Mucosa of descending colon (tissue), 3 donors: ENCODE results near the gene SYNE2. TPM values are rescaled to one million over a fixed set of nuclear protein-coding genes. Genes with fewer than 3 reads are reported as not detected.

ENCODE experiments used
- ATAC-seq: fragments of 200-7000 bp; cut with Tn5 transposase; one replicate; pipeline ENCODE4 v1.9.1; 2020; ENCODE audit warnings: mild to moderate bottlenecking, moderate library complexity
- DNase-seq, 3 donors: peaks; one replicate each; pipeline ENCODE4 v3.0.0-alpha.2; 2020
- H3K36me3 ChIP-seq: fragments of 200-600 bp; one replicate; pipeline ENCODE4 v1.8.0; 2021; ENCODE audit warnings: low read depth, mild to moderate bottlenecking
- H3K4me1 ChIP-seq: fragments of 200-600 bp; one replicate; pipeline ENCODE4 v1.8.0; 2021; ENCODE audit warnings: low read depth, mild to moderate bottlenecking
- H3K4me3 ChIP-seq: fragments of 200-600 bp; one replicate; pipeline ENCODE4 v1.8.0; 2021; ENCODE audit warnings: mild to moderate bottlenecking
- H3K9me3 ChIP-seq: fragments of 200-600 bp; one replicate; pipeline ENCODE4 v1.8.0; 2021; ENCODE audit warnings: mild to moderate bottlenecking
- intact Hi-C, 2 donors: fragments of 100-400 bp; cut with DNase I in 1 of 2; cut with micrococcal nuclease in 1 of 2; formaldehyde crosslinking; loops; one replicate each; pipeline versions ENCODE4 v1.11.0 to v1.11.1; 2022; cut with DNase I, micrococcal nuclease
- total RNA-seq, 3 donors: library from RNA; stranded (reverse); fragmentation: NEBNext Ultra II Directional in 2 of 3; extraction: Animal tissue kit (Norgen Biotek cat#: 25700) in 2 of 3; gene quantifications; one replicate each; pipeline versions ENCODE4 v1.2.1 to v1.2.4, GENCODE V29; 2021 to 2023
- TF ChIP-seq, protein P1 (sequence below): fragments of 200-600 bp; IDR thresholded peaks from one replicate; pipeline ENCODE4 v1.8.0; 2022; ENCODE audit warnings: antibody characterized with exemption, mild to moderate bottlenecking
- donor health status: DM: no; HTN: no; CAD: no; lungs with moderate emphysema.
- donor health status: DM: no; HTN: no; CAD: no.
- donor health status: DM: no; HTN: yes; CAD: no.

Gene SYNE2
- total RNA-seq, 3 donors from 2014 or later = 104 to 215 (median 174) TPM

DNA sequence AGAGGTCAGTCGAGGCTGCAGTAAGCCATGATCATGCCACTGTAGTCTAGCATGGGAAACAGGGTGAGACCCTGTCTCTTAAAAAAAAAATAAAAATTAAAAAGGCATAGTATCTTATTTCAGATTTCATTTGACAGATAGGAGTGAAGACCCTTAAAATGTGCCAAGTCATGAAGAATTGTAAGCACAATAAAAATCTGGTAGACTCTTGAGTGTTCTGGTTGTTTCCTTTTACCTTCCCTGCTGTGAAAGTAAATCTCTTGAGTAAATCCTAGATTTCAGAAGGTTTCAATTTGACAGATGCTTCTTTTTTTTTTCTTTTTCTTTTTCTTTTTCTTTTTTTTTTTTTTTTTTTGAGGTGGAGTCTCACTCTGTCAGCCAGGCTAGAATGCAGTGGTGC lies 332.4 kb downstream of the SYNE2 start:
- intact Hi-C loops = no loop called here
- ATAC-seq = no peak
- H3K4me3 ChIP-seq = no peak overlapping the region
- H3K36me3 ChIP-seq = no peaks in the 10 kb centered on the region
- no peak for DNase-seq
- H3K9me3 ChIP-seq = no peaks in the 10 kb centered on the region
- no peaks in the 10 kb centered on the region for H3K4me1 ChIP-seq
- TF ChIP-seq, protein P1, sequence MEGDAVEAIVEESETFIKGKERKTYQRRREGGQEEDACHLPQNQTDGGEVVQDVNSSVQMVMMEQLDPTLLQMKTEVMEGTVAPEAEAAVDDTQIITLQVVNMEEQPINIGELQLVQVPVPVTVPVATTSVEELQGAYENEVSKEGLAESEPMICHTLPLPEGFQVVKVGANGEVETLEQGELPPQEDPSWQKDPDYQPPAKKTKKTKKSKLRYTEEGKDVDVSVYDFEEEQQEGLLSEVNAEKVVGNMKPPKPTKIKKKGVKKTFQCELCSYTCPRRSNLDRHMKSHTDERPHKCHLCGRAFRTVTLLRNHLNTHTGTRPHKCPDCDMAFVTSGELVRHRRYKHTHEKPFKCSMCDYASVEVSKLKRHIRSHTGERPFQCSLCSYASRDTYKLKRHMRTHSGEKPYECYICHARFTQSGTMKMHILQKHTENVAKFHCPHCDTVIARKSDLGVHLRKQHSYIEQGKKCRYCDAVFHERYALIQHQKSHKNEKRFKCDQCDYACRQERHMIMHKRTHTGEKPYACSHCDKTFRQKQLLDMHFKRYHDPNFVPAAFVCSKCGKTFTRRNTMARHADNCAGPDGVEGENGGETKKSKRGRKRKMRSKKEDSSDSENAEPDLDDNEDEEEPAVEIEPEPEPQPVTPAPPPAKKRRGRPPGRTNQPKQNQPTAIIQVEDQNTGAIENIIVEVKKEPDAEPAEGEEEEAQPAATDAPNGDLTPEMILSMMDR = no peak

DNA sequence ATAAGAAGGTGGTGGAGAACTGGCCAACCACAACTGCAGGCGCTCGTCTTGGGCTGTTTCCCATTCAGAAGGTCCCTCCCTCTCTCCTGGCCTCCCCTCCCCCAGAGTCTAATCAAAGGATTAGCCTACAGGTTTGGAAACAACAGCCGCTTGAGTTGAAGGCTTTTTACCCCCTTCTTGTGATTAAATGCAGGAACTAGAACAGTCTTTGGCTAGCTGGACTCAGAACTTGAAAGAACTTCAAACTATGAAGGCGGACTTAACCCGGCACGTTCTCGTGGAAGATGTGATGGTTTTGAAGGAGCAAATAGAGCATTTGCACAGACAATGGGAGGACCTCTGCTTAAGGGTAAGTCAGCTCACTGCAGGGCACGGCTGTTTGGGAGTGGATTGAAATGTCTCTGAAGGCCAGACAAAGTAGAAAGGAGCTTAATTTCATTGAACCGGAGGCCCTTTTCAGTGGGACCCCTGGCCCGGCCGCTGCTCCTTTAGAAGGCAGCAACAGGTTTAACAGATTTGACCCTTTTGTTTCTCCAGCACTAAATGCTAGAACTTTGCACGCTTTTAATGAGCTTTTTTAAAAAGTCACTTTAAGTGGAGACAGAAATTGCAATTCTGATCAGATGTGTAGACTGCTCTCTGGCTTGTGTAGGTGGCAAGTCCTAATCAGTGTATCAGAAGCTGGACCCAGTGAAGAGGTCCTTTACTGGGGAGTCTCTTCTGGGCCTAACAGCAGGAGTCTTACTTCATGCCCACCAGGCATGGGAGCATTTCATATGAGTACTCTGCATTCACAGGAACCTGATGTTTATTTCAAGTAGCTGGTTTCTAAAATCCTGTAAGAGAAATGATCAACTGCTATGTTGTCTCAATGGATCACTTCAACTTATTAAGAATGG lies 333.7 kb downstream of the SYNE2 start:
- TF ChIP-seq, protein P1 = no peak
- no peak for DNase-seq
- no peaks in the 10 kb centered on the region for H3K4me1 ChIP-seq
- intact Hi-C loops = no loop called here
- no peaks in the 10 kb centered on the region for H3K9me3 ChIP-seq
- no peak for ATAC-seq
- H3K4me3 ChIP-seq = no peak overlapping the region
- H3K36me3 ChIP-seq = no peaks in the 10 kb centered on the region

DNA sequence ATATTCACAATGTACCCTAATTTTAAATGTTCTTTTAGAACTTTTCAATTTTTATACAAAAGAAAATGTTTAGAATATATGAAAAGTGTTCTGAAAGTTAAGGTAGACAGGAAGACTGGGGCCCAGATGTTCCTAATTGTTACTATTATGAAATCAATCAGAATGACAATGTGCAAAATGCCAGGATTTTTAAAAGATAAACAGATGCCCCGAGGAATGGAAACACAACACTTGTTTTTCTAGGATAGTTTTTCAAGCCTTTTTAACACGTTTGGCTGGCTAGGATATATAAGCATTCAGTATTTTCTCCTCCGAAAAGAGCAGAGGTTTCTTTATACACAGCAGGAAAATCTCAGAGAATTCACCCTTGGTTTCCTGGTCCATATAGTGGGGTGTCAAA lies 334.5 kb downstream of the SYNE2 start:
- ATAC-seq = no peak
- intact Hi-C loops = no loop called here
- H3K9me3 ChIP-seq = no peaks in the 10 kb centered on the region
- TF ChIP-seq, protein P1 = no peak
- no peaks in the 10 kb centered on the region for H3K36me3 ChIP-seq
- no peak overlapping the region for H3K4me3 ChIP-seq
- no peaks in the 10 kb centered on the region for H3K4me1 ChIP-seq
- DNase-seq = no peak

DNA sequence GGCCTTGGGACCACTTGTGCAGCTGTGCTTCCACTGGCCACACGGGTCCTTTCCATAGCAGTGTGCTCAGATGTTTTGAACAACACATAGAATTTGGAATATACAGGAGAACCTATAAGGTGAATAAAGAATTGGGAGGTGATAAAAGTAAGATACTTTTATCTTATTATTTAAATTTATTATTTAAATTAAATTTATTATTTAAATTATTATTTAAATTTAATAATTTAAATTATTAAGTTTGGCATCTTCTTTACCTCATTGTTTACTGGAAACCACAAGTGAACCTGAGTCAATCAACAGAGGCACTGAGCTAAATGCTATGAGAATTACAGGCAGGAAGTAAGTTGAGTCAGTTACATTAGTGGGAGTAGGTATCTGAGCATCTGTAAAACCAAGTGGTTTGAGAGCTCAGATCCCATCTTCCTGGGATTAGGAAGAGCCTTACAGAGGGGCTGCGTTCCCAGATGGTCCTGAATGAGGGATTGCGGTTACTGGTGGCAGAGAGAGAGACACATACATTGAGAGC lies 338.2 kb downstream of the SYNE2 start:
- TF ChIP-seq, protein P1 = no peak
- intact Hi-C loops = no loop called here
- no peak for ATAC-seq
- no peaks in the 10 kb centered on the region for H3K4me1 ChIP-seq
- H3K4me3 ChIP-seq = no peak overlapping the region
- no peaks in the 10 kb centered on the region for H3K36me3 ChIP-seq
- DNase-seq = no peak
- no peaks in the 10 kb centered on the region for H3K9me3 ChIP-seq

DNA sequence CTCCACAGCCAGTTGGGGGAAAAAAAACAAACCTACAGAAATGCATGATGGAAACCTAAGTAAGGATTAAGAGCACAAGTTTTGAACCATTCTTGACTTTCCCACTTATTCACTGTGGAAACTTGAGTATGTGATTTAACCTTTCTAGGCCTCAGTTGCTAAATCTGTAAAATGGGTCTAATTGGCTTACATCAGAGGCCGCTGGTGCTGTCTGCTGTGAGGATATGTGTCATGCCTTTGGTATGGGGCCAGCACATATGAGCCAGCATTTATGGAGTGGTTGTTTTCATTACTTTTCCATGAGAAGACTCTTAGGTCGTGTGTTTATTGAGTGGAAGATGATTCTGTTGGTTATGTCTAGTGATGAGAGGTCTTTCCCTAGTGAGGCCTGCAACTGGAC lies 339.0 kb downstream of the SYNE2 start:
- H3K36me3 ChIP-seq = no peaks in the 10 kb centered on the region
- H3K4me3 ChIP-seq = no peak overlapping the region
- DNase-seq = no peak
- TF ChIP-seq, protein P1 = no peak
- intact Hi-C loops = no loop called here
- no peak for ATAC-seq
- H3K9me3 ChIP-seq = no peaks in the 10 kb centered on the region
- H3K4me1 ChIP-seq = no peaks in the 10 kb centered on the region
